ENCODE results near the gene RGS17. TPM values are rescaled to one million over a fixed set of nuclear protein-coding genes. Genes with fewer than 3 reads are reported as not detected.

RGS17 gene
- total RNA-seq, 4 donors from 2014 or later: 2.4 to 6.2 (median 3.5) TPM

DNA sequence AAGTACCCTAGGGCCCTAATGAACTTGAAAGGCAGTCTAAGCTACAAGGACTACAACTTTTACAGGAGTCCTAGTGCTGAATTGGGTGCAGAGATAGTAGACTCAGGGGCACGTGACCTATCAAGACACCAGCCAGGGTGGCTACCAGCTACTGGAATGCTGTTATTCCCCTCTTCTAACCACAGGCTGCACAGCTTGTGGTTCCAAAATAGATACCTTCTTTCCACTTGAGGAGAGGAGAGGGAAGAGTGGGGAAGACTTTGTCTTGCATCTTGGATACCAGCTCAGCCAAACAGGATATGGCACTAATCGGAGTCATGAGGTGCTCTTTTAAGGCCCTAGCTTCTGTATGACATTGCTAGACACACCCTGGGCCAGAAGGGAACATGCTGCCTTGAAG is 68.6 kb downstream of the RGS17 start:
- TF ChIP-seq CTCF (IDR thresholded peaks at IDR 0.05; ENCODE audit: low read depth): no peak

GRCh38 chr6:153059757-153060156 is 71.3 kb downstream of the RGS17 start:
- no peak for TF ChIP-seq CTCF (IDR thresholded peaks at IDR 0.05; ENCODE audit: low read depth)

GRCh38 chr6:153059311-153059710 is 71.8 kb downstream of the RGS17 start:
- no peak for TF ChIP-seq CTCF (IDR thresholded peaks at IDR 0.05; ENCODE audit: low read depth)

DNA sequence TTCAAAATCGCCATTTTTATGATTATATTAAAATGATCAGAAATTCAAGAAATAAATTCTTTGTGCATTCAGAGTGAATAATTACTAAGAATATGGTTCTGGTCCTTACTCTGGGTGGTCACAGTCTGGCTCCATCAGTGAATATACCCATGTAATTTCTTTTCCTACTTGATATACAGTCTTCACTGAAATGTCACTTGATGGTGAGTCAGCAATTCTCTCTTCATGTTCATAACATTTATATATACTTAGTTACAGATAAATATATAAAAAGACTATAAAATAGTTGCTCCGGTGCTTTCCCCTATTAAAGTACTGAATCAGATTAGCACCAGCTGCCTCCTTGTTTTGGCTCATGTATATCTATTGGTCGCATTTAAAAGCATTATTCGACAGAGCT is 72.2 kb downstream of the RGS17 start:
- TF ChIP-seq CTCF (IDR thresholded peaks at IDR 0.05; ENCODE audit: low read depth): no peak

- TF ChIP-seq CTCF (IDR thresholded peaks at IDR 0.05; ENCODE audit: low read depth): no peak
Observed at GRCh38 chr6:153058291-153058690, 72.8 kb downstream of the RGS17 start.

- no peak for TF ChIP-seq CTCF (IDR thresholded peaks at IDR 0.05; ENCODE audit: low read depth)
Observed at GRCh38 chr6:153056308-153056707, 74.8 kb downstream of the RGS17 start.

DNA sequence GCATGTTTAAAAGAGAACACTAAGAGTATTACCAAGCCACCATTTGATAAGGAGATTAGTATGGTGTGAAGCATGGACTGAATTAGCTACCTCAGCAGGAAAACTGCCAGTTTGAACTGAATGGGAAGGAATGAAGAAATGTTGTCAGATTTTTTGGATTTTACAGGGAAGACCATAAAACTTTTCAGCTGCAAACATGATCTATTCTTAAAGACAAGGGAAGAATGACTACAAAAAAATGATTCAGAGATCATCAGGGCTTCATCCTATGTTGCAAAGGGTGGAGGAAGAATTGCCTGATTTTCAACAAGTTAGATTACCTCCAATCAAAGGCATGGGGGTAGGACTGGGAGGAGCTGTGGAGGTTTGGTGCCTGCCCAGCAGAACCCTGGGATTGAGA is 79.3 kb downstream of the RGS17 start:
- TF ChIP-seq CTCF (IDR thresholded peaks at IDR 0.05; ENCODE audit: low read depth): no peak

All from subcutaneous adipose tissue (tissue), 4 donors.